Muscle of back (tissue), 11 donors: ENCODE measurements around the gene TLL1. TPM values are rescaled to one million over a fixed set of nuclear protein-coding genes. Genes with fewer than 3 reads are reported as not detected.

Experiments used
- DNase-seq, 3 donors: peaks; one replicate each; pipeline versions ENCODE4 v3.0.0 to v3.0.0-alpha.2; 2013
- polyA plus RNA-seq, 10 donors: library from polyadenylated mRNA; unstranded; fragments of 120-200 nt; gene quantifications; one replicate each; pipeline ENCODE4 v1.2.1, GENCODE V29; 2013; ENCODE audit not compliant: insufficient read length in 10 of 10

Gene TLL1
- polyA plus RNA-seq, 10 donors = 1.3 to 4.5 (median 2.3) TPM

GRCh38 chr4:165971446-165971845 is 98.4 kb downstream of the TLL1 start:
- peak in 1 of 3 donors; percentile 17 for DNase-seq

- peak in 1 of 3 donors; percentile 47 for DNase-seq
Measured at GRCh38 chr4:165971933-165972332, 98.9 kb downstream of the TLL1 start.

- DNase-seq = no peak
Measured at GRCh38 chr4:165972747-165973146, 99.7 kb downstream of the TLL1 start.

- DNase-seq = no peak
Measured at GRCh38 chr4:165982934-165983333, 109.9 kb downstream of the TLL1 start.

GRCh38 chr4:165986956-165987698 is 114.1 kb downstream of the TLL1 start:
- DNase-seq = no peak

GRCh38 chr4:165991325-165992180 is 118.5 kb downstream of the TLL1 start:
- DNase-seq = peak in 1 of 3 donors; percentile 46

GRCh38 chr4:165992283-165992682 is 119.2 kb downstream of the TLL1 start:
- DNase-seq = no peak

- DNase-seq = no peak
Measured at GRCh38 chr4:165994701-165995100, 121.7 kb downstream of the TLL1 start.

GRCh38 chr4:166003811-166004210 is 130.8 kb downstream of the TLL1 start:
- DNase-seq = no peak

- no peak for DNase-seq
Measured at GRCh38 chr4:166006217-166006616, 133.2 kb downstream of the TLL1 start.

- no peak for DNase-seq
Measured at GRCh38 chr4:166008510-166008909, 135.5 kb downstream of the TLL1 start.

GRCh38 chr4:166012129-166013030 is 139.3 kb downstream of the TLL1 start:
- no peak for DNase-seq

GRCh38 chr4:166014411-166014810 is 141.4 kb downstream of the TLL1 start:
- DNase-seq = no peak

GRCh38 chr4:166017804-166018203 is 144.8 kb downstream of the TLL1 start:
- no peak for DNase-seq

- no peak for DNase-seq
Measured at GRCh38 chr4:166019441-166020220, 146.6 kb downstream of the TLL1 start.

GRCh38 chr4:166021617-166022016 is 148.6 kb downstream of the TLL1 start:
- DNase-seq = no peak

- DNase-seq = no peak
Measured at GRCh38 chr4:166034965-166035364, 161.9 kb downstream of the TLL1 start.

GRCh38 chr4:166039822-166040221 is 166.8 kb downstream of the TLL1 start:
- DNase-seq = no peak

GRCh38 chr4:166042510-166043055 is 169.5 kb downstream of the TLL1 start:
- peak in 1 of 3 donors; percentile 10 for DNase-seq

- DNase-seq = no peak
Measured at GRCh38 chr4:166043801-166044200, 170.8 kb downstream of the TLL1 start.

- no peak for DNase-seq
Measured at GRCh38 chr4:166044871-166045270, 171.8 kb downstream of the TLL1 start.
